Skin epidermis (tissue), 12 donors: ENCODE results near the gene ZNF276.
A peak's percentile ranks its signal among the peaks of the same experiment; 100 is the strongest.

Experiments
- H3K27ac ChIP-seq, 21 experiments: fragments of 200-600 bp; sonication (generic) in 11 of 21; one replicate each; pipeline ENCODE4 v1.5.0; 2020; ENCODE audit warnings: mild to moderate bottlenecking in 3 of 21, inconsistent platforms in 2 of 21, moderate library complexity in 2 of 21
- H3K4me3 ChIP-seq, 7 experiments: fragments of 200-600 bp; sonication (generic) in 2 of 7; one replicate each; pipeline ENCODE4 v1.5.0; 2020; ENCODE audit warnings: inconsistent platforms in 2 of 7, mild to moderate bottlenecking in 2 of 7, moderate library complexity in 1 of 7

ZNF276 gene

GRCh38 chr16:89730610-89731234 lies 9.4 kb downstream of the ZNF276 start:
- H3K4me3 ChIP-seq: no peak overlapping the region
- H3K27ac ChIP-seq: no peak overlapping the region

- H3K27ac ChIP-seq: no peak overlapping the region
- no peak overlapping the region for H3K4me3 ChIP-seq
Measured at GRCh38 chr16:89732142-89732917, 11.0 kb downstream of the ZNF276 start.

- Histone ChIP-seq H3K4me3 (no peak overlapping the region), H3K27ac (no peak overlapping the region)
Measured at GRCh38 chr16:89732918-89733242, 11.5 kb downstream of the ZNF276 start.

- Histone ChIP-seq H3K4me3 (no peak overlapping the region), H3K27ac (no peak overlapping the region)
Measured at GRCh38 chr16:89733322-89733721, 12.0 kb downstream of the ZNF276 start.

GRCh38 chr16:89733792-89734191 lies 12.5 kb downstream of the ZNF276 start:
- Histone ChIP-seq H3K27ac (no peak overlapping the region), H3K4me3 (no peak overlapping the region)

GRCh38 chr16:89736554-89736953 lies 15.2 kb downstream of the ZNF276 start:
- no peak overlapping the region for H3K4me3 ChIP-seq
- H3K27ac ChIP-seq: no peak overlapping the region

- peak overlapping the region in 1 of 21 experiments; percentile 5 for H3K27ac ChIP-seq
- no peak overlapping the region for H3K4me3 ChIP-seq
Measured at GRCh38 chr16:89737341-89738071, 16.2 kb downstream of the ZNF276 start.

GRCh38 chr16:89738072-89738377 lies 16.7 kb downstream of the ZNF276 start:
- no peak overlapping the region for H3K27ac ChIP-seq
- H3K4me3 ChIP-seq: no peak overlapping the region

GRCh38 chr16:89738538-89739317 lies 17.4 kb downstream of the ZNF276 start:
- Histone ChIP-seq H3K4me3 (no peak overlapping the region), H3K27ac (no peak overlapping the region)

GRCh38 chr16:89739383-89739782 lies 18.0 kb downstream of the ZNF276 start:
- H3K4me3 ChIP-seq: no peak overlapping the region
- H3K27ac ChIP-seq: no peak overlapping the region

GRCh38 chr16:89741342-89742014 lies 20.1 kb downstream of the ZNF276 start:
- H3K27ac ChIP-seq: no peak overlapping the region
- no peak overlapping the region for H3K4me3 ChIP-seq

GRCh38 chr16:89742948-89743347 lies 21.6 kb downstream of the ZNF276 start:
- Histone ChIP-seq H3K4me3 (no peak overlapping the region), H3K27ac (peak overlapping the region in 1 of 21 experiments; percentile 6)

- no peak overlapping the region for H3K27ac ChIP-seq
- H3K4me3 ChIP-seq: no peak overlapping the region
Measured at GRCh38 chr16:89744813-89745212, 23.5 kb downstream of the ZNF276 start.

GRCh38 chr16:89746043-89746442 lies 24.7 kb downstream of the ZNF276 start:
- H3K27ac ChIP-seq: no peak overlapping the region

GRCh38 chr16:89748076-89748475 lies 26.7 kb downstream of the ZNF276 start:
- Histone ChIP-seq H3K4me3 (no peak overlapping the region), H3K27ac (no peak overlapping the region)

More at GRCh38 chr16:89746043-89746442, 24.7 kb downstream of the ZNF276 start:
- no peak overlapping the region for H3K4me3 ChIP-seq

GRCh38 chr16:89748921-89749320 lies 27.6 kb downstream of the ZNF276 start:
- no peak overlapping the region for H3K4me3 ChIP-seq
- no peak overlapping the region for H3K27ac ChIP-seq

- H3K27ac ChIP-seq: peak overlapping the region in 1 of 21 experiments; percentile 38
- no peak overlapping the region for H3K4me3 ChIP-seq
Measured at GRCh38 chr16:89749637-89750036, 28.3 kb downstream of the ZNF276 start.

- Histone ChIP-seq H3K4me3 (no peak overlapping the region), H3K27ac (peak overlapping the region in 2 of 21 experiments; percentile 14 to 85)
Measured at GRCh38 chr16:89759746-89760340, 38.5 kb downstream of the ZNF276 start.

- peak overlapping the region in 6 of 21 experiments; percentile 29 to 85 (median 62) for H3K27ac ChIP-seq
Measured at GRCh38 chr16:89761304-89761922, 40.1 kb downstream of the ZNF276 start.

More at GRCh38 chr16:89761304-89761922, 40.1 kb downstream of the ZNF276 start:
- peak overlapping the region in 4 of 7 experiments; percentile 9 to 33 (median 10) for H3K4me3 ChIP-seq
